DOHH2 (cell line): ENCODE results near the gene MYBPC2.

Experiments used
- EZH2phosphoT487 ChIP-seq: fragments of 200-600 bp; sonication (generic); IDR thresholded peaks from 2 replicates; pipeline ENCODE4 v1.6.1; 2017; ENCODE audit warnings: borderline replicate concordance, mild to moderate bottlenecking, antibody characterized with exemption, low read length, moderate library complexity, mixed read lengths
- TF ChIP-seq, protein P1 (sequence below): fragments of 200-600 bp; sonication (generic); IDR thresholded peaks from one replicate; pipeline ENCODE4 v1.5.1; 2014; ENCODE audit warnings: antibody characterized with exemption, mild to moderate bottlenecking, low read depth, low read length; ENCODE audit not compliant: poor library complexity, severe bottlenecking

DNA sequence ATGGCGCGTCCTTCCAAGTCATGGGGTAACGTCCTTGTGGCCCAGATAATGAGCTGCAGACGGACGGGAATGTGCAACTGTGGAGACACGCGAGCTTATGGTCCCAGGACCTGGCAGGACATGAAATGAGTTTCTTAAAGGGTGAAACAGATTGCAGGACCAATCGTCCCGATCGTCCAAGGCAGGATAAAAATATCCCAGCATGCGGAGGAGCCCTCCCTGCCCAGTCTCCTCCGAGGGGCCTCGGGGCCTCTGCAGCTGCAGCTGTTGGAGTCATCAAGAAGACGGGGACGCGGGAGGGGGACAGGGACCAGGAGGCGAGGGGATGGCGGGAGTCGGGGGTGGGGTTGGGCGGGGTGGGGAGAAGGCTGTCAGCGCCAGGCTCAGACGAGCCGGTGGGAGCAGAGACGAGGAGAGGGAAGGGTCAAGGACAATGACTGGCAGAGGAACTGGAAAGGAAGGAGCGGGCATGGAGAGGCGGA, 58.3 kb downstream of the MYBPC2 start:
- TF ChIP-seq, protein P1, sequence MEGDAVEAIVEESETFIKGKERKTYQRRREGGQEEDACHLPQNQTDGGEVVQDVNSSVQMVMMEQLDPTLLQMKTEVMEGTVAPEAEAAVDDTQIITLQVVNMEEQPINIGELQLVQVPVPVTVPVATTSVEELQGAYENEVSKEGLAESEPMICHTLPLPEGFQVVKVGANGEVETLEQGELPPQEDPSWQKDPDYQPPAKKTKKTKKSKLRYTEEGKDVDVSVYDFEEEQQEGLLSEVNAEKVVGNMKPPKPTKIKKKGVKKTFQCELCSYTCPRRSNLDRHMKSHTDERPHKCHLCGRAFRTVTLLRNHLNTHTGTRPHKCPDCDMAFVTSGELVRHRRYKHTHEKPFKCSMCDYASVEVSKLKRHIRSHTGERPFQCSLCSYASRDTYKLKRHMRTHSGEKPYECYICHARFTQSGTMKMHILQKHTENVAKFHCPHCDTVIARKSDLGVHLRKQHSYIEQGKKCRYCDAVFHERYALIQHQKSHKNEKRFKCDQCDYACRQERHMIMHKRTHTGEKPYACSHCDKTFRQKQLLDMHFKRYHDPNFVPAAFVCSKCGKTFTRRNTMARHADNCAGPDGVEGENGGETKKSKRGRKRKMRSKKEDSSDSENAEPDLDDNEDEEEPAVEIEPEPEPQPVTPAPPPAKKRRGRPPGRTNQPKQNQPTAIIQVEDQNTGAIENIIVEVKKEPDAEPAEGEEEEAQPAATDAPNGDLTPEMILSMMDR: no peak
- no peak for TF ChIP-seq EZH2phosphoT487
